GM12891 (cell line): ENCODE results near the gene PRDM4.

Experiments
- DNase-seq: peaks from one replicate; pipeline ENCODE4 v3.0.0; 2011; ENCODE audit warnings: low spot score; ENCODE audit not compliant: insufficient read length
- FAIRE-seq: peaks from 2 replicates; lab custom pipeline; 2011; peaks lifted over from hg19 to GRCh38; lab: Jason Lieb, UNC
- PAX5 ChIP-seq: IDR thresholded peaks from 2 replicates; pipeline ENCODE4 v1.6.1; 2011; ENCODE audit warnings: low read length, moderate library complexity, mild to moderate bottlenecking; ENCODE audit not compliant: insufficient read depth, severe bottlenecking
- POLR2A ChIP-seq: IDR thresholded peaks from 2 replicates; pipeline ENCODE4 v1.6.1; 2011; ENCODE audit warnings: low read depth, low read length, control low read depth
- POLR2AphosphoS5 ChIP-seq: IDR thresholded peaks from 2 replicates; pipeline ENCODE4 v1.6.1; 2011; ENCODE audit warnings: low read depth, low read length, control low read depth
- POU2F2 ChIP-seq: IDR thresholded peaks from 2 replicates; pipeline ENCODE4 v1.6.1; 2011; ENCODE audit warnings: low read depth, mild to moderate bottlenecking, control low read depth, low read length, moderate library complexity
- SPI1 ChIP-seq: IDR thresholded peaks from 2 replicates; pipeline ENCODE4 v1.6.1; 2011; ENCODE audit warnings: low read depth, low read length, control low read depth
- TAF1 ChIP-seq: IDR thresholded peaks from 2 replicates; pipeline ENCODE4 v1.6.1; 2011; ENCODE audit warnings: low read depth, low read length, control low read depth

The PRDM4 gene

DNA sequence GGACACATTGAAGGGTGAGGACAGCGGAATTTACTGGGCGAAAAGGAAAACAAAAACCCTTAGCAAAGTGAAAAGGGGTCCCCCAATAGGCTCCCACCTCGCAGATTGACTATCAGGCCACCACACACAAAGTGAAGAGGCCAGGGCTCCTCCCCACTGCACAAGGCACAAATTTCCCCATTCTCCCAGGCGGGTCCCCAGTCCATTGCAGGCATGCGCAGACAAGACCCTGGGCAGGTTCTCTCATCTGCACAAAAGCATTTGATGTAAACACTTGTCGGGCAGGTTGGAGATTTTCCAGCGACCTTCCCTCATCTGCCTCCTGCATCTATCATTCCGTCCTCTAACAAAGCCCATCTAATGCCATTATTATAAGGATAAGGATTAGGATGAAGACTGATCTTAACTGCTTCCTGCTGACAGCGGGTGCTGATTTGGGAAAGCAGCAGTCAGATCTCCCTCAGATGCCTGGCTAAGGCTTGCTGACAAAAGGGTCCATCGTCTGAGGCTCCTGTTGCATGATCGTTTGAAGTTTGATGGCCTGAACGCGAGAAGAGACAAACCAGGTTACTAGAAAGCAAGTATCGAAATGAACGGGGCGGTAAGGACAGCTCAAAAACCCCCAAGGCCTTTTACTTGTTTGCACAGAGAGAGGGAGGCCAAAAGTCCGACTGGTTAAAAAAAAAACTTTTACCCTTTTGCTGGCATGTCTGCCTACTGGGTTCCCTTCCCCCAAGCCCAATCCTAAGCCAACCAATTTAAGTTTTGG is 27.9 kb upstream of the PRDM4 start:
- DNase-seq: no peak
- no peak for FAIRE-seq
- TF ChIP-seq SPI1 (no peak), PAX5 (no peak), POLR2A (no peak), POU2F2 (no peak), TAF1 (no peak), POLR2AphosphoS5 (no peak)

DNA sequence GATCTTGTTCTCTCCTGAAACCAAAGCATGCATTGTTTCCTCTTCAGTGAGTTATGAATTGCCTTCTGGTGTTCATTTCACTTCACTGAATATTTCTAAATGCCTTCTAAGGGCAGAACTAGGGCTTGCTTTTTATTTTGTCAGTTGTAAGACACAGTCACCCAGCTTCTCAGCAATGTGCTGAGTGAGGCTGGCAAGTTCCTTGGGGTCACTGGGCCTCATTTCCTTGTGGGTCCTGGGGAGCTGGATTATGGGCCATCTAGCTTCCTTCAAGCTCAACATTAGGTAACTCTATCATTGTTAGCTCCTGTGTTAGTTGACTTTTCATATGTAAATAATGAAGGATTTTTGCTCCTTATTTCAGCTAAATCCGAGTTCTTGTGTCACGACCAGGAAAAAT is 27.3 kb upstream of the PRDM4 start:
- TF ChIP-seq POLR2A (no peak), POLR2AphosphoS5 (no peak), PAX5 (no peak), TAF1 (no peak), POU2F2 (no peak), SPI1 (no peak)
- no peak for FAIRE-seq

DNA sequence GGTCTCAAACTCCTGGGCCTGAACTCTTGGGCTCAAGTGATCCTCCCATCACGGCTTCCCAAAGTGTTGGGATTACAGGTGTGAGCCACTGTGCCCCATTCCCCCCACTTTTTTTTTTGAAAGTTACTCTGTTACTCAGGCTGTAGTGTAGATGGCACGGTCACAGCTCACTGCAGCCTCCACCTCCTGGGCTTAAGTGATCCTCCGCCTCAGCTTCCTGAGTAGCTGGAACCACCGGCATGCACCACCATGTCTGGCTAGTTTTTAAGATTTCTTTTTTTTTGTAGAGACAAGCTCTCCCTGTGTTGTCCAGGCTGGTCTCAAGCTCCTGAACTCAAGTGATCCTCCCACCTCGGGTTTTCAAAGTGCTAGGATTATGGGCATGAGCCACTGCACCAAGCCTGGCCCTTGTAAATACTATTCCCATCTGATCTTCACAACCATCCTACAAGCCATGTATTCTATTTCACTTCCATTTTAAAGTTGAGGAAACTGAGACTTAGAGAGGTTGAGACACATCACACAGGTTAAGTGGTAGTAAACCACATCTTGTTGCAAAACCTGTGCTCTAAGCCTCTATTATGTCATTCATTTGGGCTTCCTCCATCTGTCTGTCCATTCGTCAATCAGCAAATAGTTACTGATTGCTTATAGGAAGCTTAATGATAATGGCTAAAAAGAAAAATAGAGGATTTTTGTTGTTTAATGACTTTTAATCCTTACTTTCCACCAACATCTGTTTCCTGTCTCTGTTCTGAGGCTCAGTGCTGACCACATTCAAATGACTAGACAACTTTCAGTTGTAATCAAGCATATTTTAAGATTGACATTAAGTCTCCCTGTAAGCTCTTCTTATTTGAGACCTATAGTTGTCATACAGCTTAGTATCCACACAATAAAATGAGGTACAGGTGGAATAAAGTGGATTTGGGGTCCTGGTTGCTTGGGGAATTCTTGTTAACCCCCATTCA is 22.8 kb upstream of the PRDM4 start:
- peak; percentile 84 for FAIRE-seq
- DNase-seq: no peak

More for the DNA sequence above, 27.3 kb upstream of the PRDM4 start:
- DNase-seq: no peak

DNA sequence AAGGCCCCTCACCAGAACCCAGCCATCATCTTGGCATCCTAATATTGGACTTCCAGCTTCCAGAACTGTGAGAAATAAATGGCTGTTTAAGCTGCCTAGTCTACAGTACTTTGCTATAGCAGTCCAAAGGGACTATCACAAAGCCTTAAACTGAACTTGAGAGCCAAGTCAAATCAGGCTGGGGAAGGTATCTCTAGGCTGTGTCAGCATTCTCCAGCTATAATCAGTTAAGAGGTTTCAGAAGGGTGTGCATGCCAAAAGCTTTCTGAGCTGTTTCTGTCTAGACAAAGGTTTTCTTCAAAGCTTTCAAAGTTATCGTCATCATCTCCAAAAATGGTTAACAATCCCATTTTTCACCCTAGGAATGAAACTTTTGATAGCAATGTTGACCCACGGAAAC is 21.1 kb upstream of the PRDM4 start:
- TF ChIP-seq POU2F2 (no peak), POLR2AphosphoS5 (no peak), POLR2A (no peak), SPI1 (no peak), TAF1 (no peak), PAX5 (no peak)
- no peak for FAIRE-seq
- DNase-seq: no peak

More for the DNA sequence above, 22.8 kb upstream of the PRDM4 start:
- TF ChIP-seq PAX5 (no peak), POU2F2 (no peak), SPI1 (no peak)

DNA sequence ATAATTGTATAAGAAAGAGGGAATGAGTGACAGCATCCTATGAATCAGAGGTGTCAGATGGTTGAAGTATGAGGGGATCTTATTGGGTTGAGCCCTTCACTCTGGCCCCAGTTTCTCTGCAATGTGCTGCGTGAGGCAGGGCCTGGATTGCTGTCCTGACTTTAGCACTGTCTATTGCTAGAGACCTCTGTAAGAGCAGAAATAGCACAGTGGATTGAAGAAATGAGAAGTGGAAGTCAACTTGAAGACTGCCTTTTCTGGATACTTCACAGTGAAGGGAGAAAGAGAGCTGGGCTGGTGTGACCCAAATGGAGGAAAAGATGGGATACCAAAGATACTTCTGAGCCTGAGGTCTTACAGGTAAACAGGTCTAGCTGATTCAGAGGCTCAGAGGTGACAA is 19.4 kb upstream of the PRDM4 start:
- no peak for DNase-seq
- peak; percentile 73 for FAIRE-seq
- no peak for TF ChIP-seq POLR2A
- TF ChIP-seq SPI1: peak; percentile 31; the same call in 1 of the 2 replicates

DNA sequence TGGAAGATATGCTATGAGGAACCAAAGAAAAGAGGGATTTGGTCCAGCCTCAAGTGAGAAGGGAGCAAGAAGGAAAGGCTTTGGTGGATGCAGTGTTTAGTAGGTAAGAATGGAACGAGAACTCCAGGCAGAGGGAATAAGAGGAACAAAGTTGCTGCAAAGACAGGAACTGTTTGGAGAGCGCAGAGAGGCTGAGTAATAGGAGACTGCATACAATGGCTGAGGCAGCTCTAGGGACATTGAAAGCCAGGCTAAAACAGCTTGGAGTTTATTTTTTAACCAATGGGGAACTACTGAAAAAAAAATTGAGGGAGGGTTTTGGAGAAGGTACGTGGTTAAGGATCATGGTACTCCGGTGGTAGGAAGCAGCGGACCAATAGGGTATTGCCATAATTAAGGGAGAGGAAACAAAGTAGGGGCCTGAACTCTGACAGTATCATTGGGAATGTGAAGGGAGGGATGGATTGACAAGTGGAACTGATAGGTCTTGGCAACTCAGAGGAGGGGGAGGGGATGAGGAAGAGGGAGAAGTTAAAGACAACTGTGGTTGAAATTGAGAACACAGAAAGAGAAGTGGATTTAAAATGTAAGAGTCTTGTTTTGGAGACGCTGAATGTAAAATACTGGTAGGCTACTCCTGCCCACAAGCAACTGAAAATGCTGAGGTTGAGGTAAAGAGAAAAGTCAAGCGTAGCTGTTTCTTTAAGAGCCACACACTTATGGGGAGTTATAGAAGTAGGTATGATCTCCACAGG is 18.3 kb upstream of the PRDM4 start:
- peak; percentile 95 for TF ChIP-seq SPI1
- no peak for TF ChIP-seq PAX5
- DNase-seq: peak; percentile 30
- peak; percentile 79 for FAIRE-seq

DNA sequence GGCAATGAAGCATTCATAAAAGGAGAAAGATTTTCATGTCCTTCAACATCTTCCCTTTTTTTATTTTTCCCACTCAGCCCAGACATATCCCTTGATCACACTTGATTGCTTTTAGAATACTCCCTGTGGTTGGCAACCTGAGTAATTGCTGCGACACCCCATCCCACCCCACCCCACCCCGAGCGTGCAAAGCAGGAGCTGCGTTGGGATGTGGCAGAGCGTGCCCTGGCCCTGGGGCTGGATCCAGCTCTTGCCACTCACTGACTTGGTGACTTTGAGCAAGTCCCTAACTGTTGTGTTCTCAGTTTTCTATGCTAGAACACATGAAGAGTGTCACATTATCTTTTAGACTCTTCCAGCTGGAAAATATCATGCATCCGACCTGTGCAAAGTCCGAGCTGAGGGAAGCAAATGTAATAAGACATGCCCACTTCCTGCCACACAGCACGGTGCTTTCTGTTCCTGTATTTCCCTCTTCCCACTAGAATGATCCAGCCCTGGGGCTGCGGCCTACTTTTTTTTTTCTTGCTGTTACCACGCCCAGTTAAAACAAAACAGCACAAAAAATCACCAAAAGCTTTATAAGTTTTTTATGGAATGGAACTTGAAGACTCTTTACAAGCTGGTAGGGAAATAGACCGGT is 17.6 kb upstream of the PRDM4 start:
- FAIRE-seq: no peak
- TF ChIP-seq POLR2A (no peak), SPI1 (peak; percentile 29; the same call in 1 of the 2 replicates)
- DNase-seq: no peak

DNA sequence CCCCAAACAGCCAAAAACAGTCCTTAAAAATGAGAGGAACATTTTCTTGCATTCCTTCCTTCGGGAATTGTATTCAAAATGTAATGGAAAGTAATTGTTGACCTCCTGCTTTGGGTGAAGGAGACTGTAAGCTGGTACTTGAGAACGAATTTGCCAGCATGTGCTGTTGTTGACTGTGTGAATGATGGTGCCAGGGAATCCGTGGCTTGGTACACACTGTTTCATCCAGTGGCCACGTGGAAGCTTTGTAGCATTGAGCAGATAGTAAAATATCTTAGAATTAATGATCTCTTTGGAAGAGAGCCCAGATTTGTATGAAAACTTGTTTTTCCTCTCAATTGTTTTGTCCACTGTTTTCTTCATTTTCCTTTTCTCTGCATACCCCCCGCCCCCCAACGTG is 15.2 kb upstream of the PRDM4 start:
- TF ChIP-seq POU2F2 (no peak), PAX5 (no peak), POLR2AphosphoS5 (no peak), POLR2A (no peak), TAF1 (no peak), SPI1 (no peak)
- no peak for FAIRE-seq
- DNase-seq: no peak

DNA sequence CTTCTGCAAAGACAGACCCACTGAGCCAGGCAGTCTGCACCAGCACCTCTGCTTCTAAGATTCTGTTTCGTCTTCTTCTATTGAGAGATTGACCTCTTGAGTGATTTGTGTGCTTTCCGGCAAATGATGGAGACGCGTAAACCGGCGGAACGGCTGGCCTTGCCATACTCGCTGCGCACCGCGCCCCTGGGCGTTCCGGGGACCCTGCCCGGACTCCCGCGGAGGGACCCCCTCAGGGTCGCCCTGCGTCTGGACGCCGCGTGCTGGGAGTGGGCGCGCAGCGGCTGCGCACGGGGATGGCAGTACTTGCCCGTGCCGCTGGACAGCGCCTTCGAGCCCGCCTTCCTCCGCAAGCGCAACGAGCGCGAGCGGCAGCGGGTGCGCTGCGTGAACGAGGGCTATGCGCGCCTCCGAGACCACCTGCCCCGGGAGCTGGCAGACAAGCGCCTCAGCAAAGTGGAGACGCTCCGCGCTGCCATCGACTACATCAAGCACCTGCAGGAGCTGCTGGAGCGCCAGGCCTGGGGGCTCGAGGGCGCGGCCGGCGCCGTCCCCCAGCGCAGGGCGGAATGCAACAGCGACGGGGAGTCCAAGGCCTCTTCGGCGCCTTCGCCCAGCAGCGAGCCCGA is 14.3 kb upstream of the PRDM4 start:
- TF ChIP-seq TAF1 (no peak), POU2F2 (no peak), POLR2A (no peak), POLR2AphosphoS5 (no peak), PAX5 (no peak)
- DNase-seq (peak; percentile 23), FAIRE-seq (peak; percentile 56)
